ENCODE data around the gene UNC93B1.

Gene UNC93B1

GRCh38 chr11:68003846-68004550 is at the start of gene UNC93B1:
TSS of gene UNC93B1 (minus strand) at chr11:68004097. CDS start at chr11:68004043, 54 bp downstream.
- DNase-seq: peak; percentile 39 to 71 (median 52)

- no peak for DNase-seq
These were observed 49.2 kb upstream of the UNC93B1 start for GRCh38 chr11:68053117-68053516.

- DNase-seq: no peak
These were observed 48.4 kb upstream of the UNC93B1 start for GRCh38 chr11:68052137-68052873.

GRCh38 chr11:68051191-68052136 is 47.6 kb upstream of the UNC93B1 start:
- no peak for DNase-seq

- no peak for DNase-seq
These were observed 46.5 kb upstream of the UNC93B1 start for GRCh38 chr11:68050371-68050841.

GRCh38 chr11:68049509-68050370 is 45.8 kb upstream of the UNC93B1 start:
- DNase-seq: no peak

GRCh38 chr11:68048681-68049508 is 45.0 kb upstream of the UNC93B1 start:
- no peak for DNase-seq

GRCh38 chr11:68047437-68048290 is 43.8 kb upstream of the UNC93B1 start:
- no peak for DNase-seq

- DNase-seq: no peak
These were observed 41.0 kb upstream of the UNC93B1 start for GRCh38 chr11:68044898-68045351.

- DNase-seq: no peak
These were observed 40.4 kb upstream of the UNC93B1 start for GRCh38 chr11:68044145-68044813.

GRCh38 chr11:68043349-68044144 is 39.6 kb upstream of the UNC93B1 start:
- no peak for DNase-seq

- DNase-seq: no peak
These were observed 39.1 kb upstream of the UNC93B1 start for GRCh38 chr11:68043029-68043348.

GRCh38 chr11:68042219-68043028 is 38.5 kb upstream of the UNC93B1 start:
- no peak for DNase-seq

- no peak for DNase-seq
These were observed 37.8 kb upstream of the UNC93B1 start for GRCh38 chr11:68041617-68042218.

- DNase-seq: no peak
These were observed 37.2 kb upstream of the UNC93B1 start for GRCh38 chr11:68040957-68041591.

- DNase-seq: peak in 2 of 4 experiments; percentile 22 to 27
These were observed 36.4 kb upstream of the UNC93B1 start for GRCh38 chr11:68040101-68040956.
